ENCODE results near the gene LNPEP. TPM values are rescaled to one million over a fixed set of nuclear protein-coding genes. Genes with fewer than 3 reads are reported as not detected.

The LNPEP gene
- total RNA-seq, 2 experiments from 2014 or later: 79.2 to 80.8 TPM

GRCh38 chr5:97063251-97063650, 127.4 kb downstream of the LNPEP start:
- Mint-ChIP-seq H3K27me3 (peaks cover 20% of the 10 kb centered on the region), H3K27ac (no peak overlapping the region), H3K4me3 (no peak overlapping the region), H3K36me3 (ENCODE audit: low read depth) (no peaks in the 10 kb centered on the region), H3K9me3 (no peaks in the 10 kb centered on the region), H3K4me1 (no peaks in the 10 kb centered on the region)
- CTCF ChIA-PET: no interaction called here
- DNase-seq: no peak
- POLR2A ChIA-PET: no interaction called here

- CTCF ChIA-PET: no interaction called here
- Mint-ChIP-seq H3K4me1 (no peaks in the 10 kb centered on the region), H3K27me3 (peaks cover 14% of the 10 kb centered on the region), H3K9me3 (no peaks in the 10 kb centered on the region), H3K27ac (no peak overlapping the region), H3K4me3 (no peak overlapping the region), H3K36me3 (ENCODE audit: low read depth) (no peaks in the 10 kb centered on the region)
- no peak for DNase-seq
- POLR2A ChIA-PET: no interaction called here
Measured at GRCh38 chr5:97065475-97065874, 129.6 kb downstream of the LNPEP start.

- no peak for DNase-seq
- H3K4me1 Mint-ChIP-seq: no peaks in the 10 kb centered on the region
- CTCF ChIA-PET: interaction anchor here (1.0 kb wide), 1 partner anchor 17 kb away, joined by 3 read pairs; no protein-coding TSS in a partner anchor
- peaks cover 14% of the 10 kb centered on the region for H3K27me3 Mint-ChIP-seq
- no peaks in the 10 kb centered on the region for H3K36me3 Mint-ChIP-seq (ENCODE audit: low read depth)
- no peak overlapping the region for H3K27ac Mint-ChIP-seq
- POLR2A ChIA-PET: no interaction called here
- no peaks in the 10 kb centered on the region for H3K9me3 Mint-ChIP-seq
- H3K4me3 Mint-ChIP-seq: no peak overlapping the region
Measured at GRCh38 chr5:97067296-97067850, 131.5 kb downstream of the LNPEP start.

GRCh38 chr5:97070234-97070633, 134.4 kb downstream of the LNPEP start:
- no peak for DNase-seq
- no peaks in the 10 kb centered on the region for H3K9me3 Mint-ChIP-seq
- no peak overlapping the region for H3K27ac Mint-ChIP-seq
- no peak overlapping the region for H3K4me3 Mint-ChIP-seq
- no peaks in the 10 kb centered on the region for H3K4me1 Mint-ChIP-seq
- ChIA-PET CTCF (interaction anchor here (1.1 kb wide), 1 partner anchor 73 kb away, joined by 3 read pairs; no protein-coding TSS in a partner anchor), POLR2A (no interaction called here)
- no peaks in the 10 kb centered on the region for H3K36me3 Mint-ChIP-seq (ENCODE audit: low read depth)
- peaks cover 12% of the 10 kb centered on the region for H3K27me3 Mint-ChIP-seq

GRCh38 chr5:97071101-97071500, 135.2 kb downstream of the LNPEP start:
- H3K9me3 Mint-ChIP-seq: no peaks in the 10 kb centered on the region
- ChIA-PET CTCF (no interaction called here), POLR2A (no interaction called here)
- H3K27me3 Mint-ChIP-seq: peaks cover 8% of the 10 kb centered on the region
- H3K27ac Mint-ChIP-seq: no peak overlapping the region
- H3K4me1 Mint-ChIP-seq: no peaks in the 10 kb centered on the region
- no peak overlapping the region for H3K4me3 Mint-ChIP-seq
- no peak for DNase-seq
- H3K36me3 Mint-ChIP-seq (ENCODE audit: low read depth): no peaks in the 10 kb centered on the region

GRCh38 chr5:97071993-97072392, 136.1 kb downstream of the LNPEP start:
- H3K4me1 Mint-ChIP-seq: no peaks in the 10 kb centered on the region
- CTCF ChIA-PET: interaction anchor here (0.6 kb wide), 1 partner anchor 75 kb away, joined by 3 read pairs; no protein-coding TSS in a partner anchor
- H3K27ac Mint-ChIP-seq: no peak overlapping the region
- no peaks in the 10 kb centered on the region for H3K9me3 Mint-ChIP-seq
- no peaks in the 10 kb centered on the region for H3K36me3 Mint-ChIP-seq (ENCODE audit: low read depth)
- POLR2A ChIA-PET: no interaction called here
- no peak overlapping the region for H3K4me3 Mint-ChIP-seq
- peaks cover 6% of the 10 kb centered on the region for H3K27me3 Mint-ChIP-seq
- no peak for DNase-seq

- no peak overlapping the region for H3K27ac Mint-ChIP-seq
- POLR2A ChIA-PET: no interaction called here
- CTCF ChIA-PET: no interaction called here
Measured at GRCh38 chr5:97072696-97073095, 136.8 kb downstream of the LNPEP start.

GRCh38 chr5:97073420-97073819, 137.5 kb downstream of the LNPEP start:
- CTCF ChIA-PET: no interaction called here

More at GRCh38 chr5:97072696-97073095, 136.8 kb downstream of the LNPEP start:
- no peaks in the 10 kb centered on the region for H3K4me1 Mint-ChIP-seq
- H3K9me3 Mint-ChIP-seq: no peaks in the 10 kb centered on the region
- H3K4me3 Mint-ChIP-seq: no peak overlapping the region
- DNase-seq: no peak
- H3K36me3 Mint-ChIP-seq (ENCODE audit: low read depth): no peaks in the 10 kb centered on the region
- peaks cover 6% of the 10 kb centered on the region for H3K27me3 Mint-ChIP-seq

GRCh38 chr5:97074859-97075489, 139.1 kb downstream of the LNPEP start:
- H3K9me3 Mint-ChIP-seq: no peaks in the 10 kb centered on the region
- no peak overlapping the region for H3K4me3 Mint-ChIP-seq
- H3K27ac Mint-ChIP-seq: no peak overlapping the region
- H3K36me3 Mint-ChIP-seq (ENCODE audit: low read depth): no peaks in the 10 kb centered on the region
- CTCF ChIA-PET: interaction anchor here (1.2 kb wide), 1 partner anchor 206 kb away, joined by 3 read pairs; no protein-coding TSS in a partner anchor
- peaks cover 13% of the 10 kb centered on the region for H3K27me3 Mint-ChIP-seq
- POLR2A ChIA-PET: interaction anchor here (1.2 kb wide), 1 partner anchor 20 kb away, joined by 3 read pairs; no protein-coding TSS in a partner anchor
- H3K4me1 Mint-ChIP-seq: no peaks in the 10 kb centered on the region
- no peak for DNase-seq

More at GRCh38 chr5:97073420-97073819, 137.5 kb downstream of the LNPEP start:
- POLR2A ChIA-PET: no interaction called here
- Mint-ChIP-seq H3K36me3 (ENCODE audit: low read depth) (no peaks in the 10 kb centered on the region), H3K27ac (no peak overlapping the region), H3K4me3 (no peak overlapping the region), H3K27me3 (peaks cover 5% of the 10 kb centered on the region), H3K4me1 (no peaks in the 10 kb centered on the region), H3K9me3 (no peaks in the 10 kb centered on the region)
- no peak for DNase-seq

GRCh38 chr5:97075649-97076048, 139.8 kb downstream of the LNPEP start:
- CTCF ChIA-PET: interaction anchor here (1.2 kb wide), 1 partner anchor 206 kb away, joined by 3 read pairs; no protein-coding TSS in a partner anchor
- H3K9me3 Mint-ChIP-seq: no peaks in the 10 kb centered on the region
- H3K4me3 Mint-ChIP-seq: no peak overlapping the region
- no peak overlapping the region for H3K27ac Mint-ChIP-seq
- H3K36me3 Mint-ChIP-seq (ENCODE audit: low read depth): no peaks in the 10 kb centered on the region
- H3K27me3 Mint-ChIP-seq: peaks cover 12% of the 10 kb centered on the region
- POLR2A ChIA-PET: interaction anchor here (1.2 kb wide), 1 partner anchor 19 kb away, joined by 3 read pairs; no protein-coding TSS in a partner anchor
- DNase-seq: no peak
- H3K4me1 Mint-ChIP-seq: no peaks in the 10 kb centered on the region

- no peak overlapping the region for H3K27ac Mint-ChIP-seq
- no peak overlapping the region for H3K4me3 Mint-ChIP-seq
- H3K9me3 Mint-ChIP-seq: no peaks in the 10 kb centered on the region
- H3K4me1 Mint-ChIP-seq: peaks cover 2% of the 10 kb centered on the region
- ChIA-PET POLR2A (no interaction called here), CTCF (interaction anchor here (1.2 kb wide), 1 partner anchor 207 kb away, joined by 3 read pairs; no protein-coding TSS in a partner anchor)
- DNase-seq: no peak
- peaks cover 14% of the 10 kb centered on the region for H3K27me3 Mint-ChIP-seq
- no peaks in the 10 kb centered on the region for H3K36me3 Mint-ChIP-seq (ENCODE audit: low read depth)
Measured at GRCh38 chr5:97076098-97076497, 140.2 kb downstream of the LNPEP start.

- DNase-seq: no peak
- ChIA-PET CTCF (no interaction called here), POLR2A (no interaction called here)
- Mint-ChIP-seq H3K36me3 (ENCODE audit: low read depth) (no peaks in the 10 kb centered on the region), H3K4me3 (no peak overlapping the region), H3K27ac (no peak overlapping the region), H3K4me1 (peaks cover 8% of the 10 kb centered on the region), H3K27me3 (peaks cover 14% of the 10 kb centered on the region), H3K9me3 (no peaks in the 10 kb centered on the region)
Measured at GRCh38 chr5:97077246-97077645, 141.4 kb downstream of the LNPEP start.

- no peak for DNase-seq
- peaks cover 22% of the 10 kb centered on the region for H3K27me3 Mint-ChIP-seq
- no peak overlapping the region for H3K27ac Mint-ChIP-seq
- H3K9me3 Mint-ChIP-seq: peaks cover 2% of the 10 kb centered on the region
- ChIA-PET CTCF (interaction anchor here (1.2 kb wide), 1 partner anchor 63 kb away, joined by 3 read pairs; the partner anchor contains the start of gene LIX1), POLR2A (no interaction called here)
- H3K4me3 Mint-ChIP-seq: no peak overlapping the region
- no peaks in the 10 kb centered on the region for H3K36me3 Mint-ChIP-seq (ENCODE audit: low read depth)
- peaks cover 9% of the 10 kb centered on the region for H3K4me1 Mint-ChIP-seq
Measured at GRCh38 chr5:97078958-97079743, 143.3 kb downstream of the LNPEP start.
